IMR-90 (cell line): ENCODE measurements around the gene NFE2. TPM values are rescaled to one million over a fixed set of nuclear protein-coding genes. Genes with fewer than 3 reads are reported as not detected.

Experiments used
- ATAC-seq: fragments of 200-7000 bp; cut with Tn5 transposase; 2 replicates; pipeline ENCODE4 v1.9.1; 2020; ENCODE audit warnings: low read depth, mild to moderate bottlenecking, moderate library complexity
- BruUV-seq: library from RNA; stranded (reverse); fragments of 400-500 nt; replicated peaks from 2 replicates; lab custom pipeline; 2021; lab: Mats Ljungman, UMichigan
- CTCF ChIA-PET: fragments of 300-600 bp; formaldehyde crosslinking; extraction: SDS; loops from one replicate; lab custom pipeline; 2021; ENCODE audit warnings: antibody characterized with exemption; lab: Yijun Ruan, JAX
- POLR2A ChIA-PET: fragments of 300-600 bp; sonication (Branson Sonifier 250); formaldehyde crosslinking; loops from one replicate; lab custom pipeline; 2022; ENCODE audit warnings: antibody characterized with exemption; ENCODE audit not compliant: unreplicated experiment; lab: Charles Lee
- DNase-seq: peaks from one replicate; pipeline ENCODE4 v3.0.0; 2013
- H2AFZ ChIP-seq: replicated peaks from 2 replicates; pipeline ENCODE3; 2013; ENCODE audit warnings: low read length, mild to moderate bottlenecking; ENCODE audit not compliant: poor library complexity
- H2AK5ac ChIP-seq: 2 replicates; pipeline ENCODE4 v1.6.1; 2013; ENCODE audit warnings: low read depth, low read length, inconsistent platforms
- H2AK9ac ChIP-seq: replicated peaks from 2 replicates; pipeline ENCODE3; 2013; ENCODE audit warnings: mild to moderate bottlenecking, low read depth, low read length, moderate library complexity; ENCODE audit not compliant: poor library complexity
- H2BK120ac ChIP-seq: 2 replicates; pipeline ENCODE4 v1.6.1; 2013; ENCODE audit warnings: low read depth, low read length, inconsistent platforms
- H2BK15ac ChIP-seq: 3 replicates; pipeline ENCODE4 v1.6.1; 2013; ENCODE audit warnings: low read depth, low read length, inconsistent platforms
- H2BK20ac ChIP-seq: 2 replicates; pipeline ENCODE4 v1.6.1; 2013; ENCODE audit warnings: low read depth, mild to moderate bottlenecking, inconsistent platforms, low read length, moderate library complexity
- H2BK5ac ChIP-seq: 2 replicates; pipeline ENCODE4 v1.6.1; 2013; ENCODE audit warnings: mild to moderate bottlenecking, low read depth, low read length, inconsistent platforms; ENCODE audit not compliant: poor library complexity, severe bottlenecking
- H3K14ac ChIP-seq: replicated peaks from 2 replicates; pipeline ENCODE4 v1.6.1; 2013; ENCODE audit warnings: low read depth, low read length, inconsistent platforms
- H3K18ac ChIP-seq: 2 replicates; pipeline ENCODE4 v1.6.1; 2013; ENCODE audit warnings: low read depth, low read length, control low read depth
- H3K23ac ChIP-seq: 2 replicates; pipeline ENCODE4 v1.6.1; 2013; ENCODE audit warnings: low read depth, low read length, inconsistent platforms
- H3K27ac ChIP-seq: 2 replicates; pipeline ENCODE4 v1.5.1; 2013; ENCODE audit warnings: mild to moderate bottlenecking, control low read depth, low read length; ENCODE audit not compliant: insufficient read depth
- H3K27me3 ChIP-seq: 2 replicates; pipeline ENCODE4 v1.6.1; 2013; ENCODE audit warnings: low read length; ENCODE audit not compliant: control insufficient read depth, insufficient read depth
- H3K36me3 ChIP-seq: 2 replicates; pipeline ENCODE4 v1.6.1; 2013; ENCODE audit warnings: low read length, mixed read lengths; ENCODE audit not compliant: control insufficient read depth, insufficient read depth
- H3K4ac ChIP-seq: 2 replicates; pipeline ENCODE4 v1.6.1; 2013; ENCODE audit warnings: low read depth, low read length, inconsistent platforms
- H3K4me1 ChIP-seq: 2 replicates; pipeline ENCODE4 v1.6.1; 2013; ENCODE audit warnings: low read length, mixed read lengths; ENCODE audit not compliant: control insufficient read depth, insufficient read depth
- H3K4me2 ChIP-seq: 2 replicates; pipeline ENCODE4 v1.6.1; 2013; ENCODE audit warnings: low read depth, mild to moderate bottlenecking, control low read depth, low read length, moderate library complexity
- H3K4me3 ChIP-seq: 2 replicates; pipeline ENCODE4 v1.5.1; 2013; ENCODE audit warnings: low read depth, mild to moderate bottlenecking, control low read depth, low read length, moderate library complexity; ENCODE audit not compliant: insufficient read depth
- H3K56ac ChIP-seq: 2 replicates; pipeline ENCODE4 v1.6.1; 2013; ENCODE audit warnings: low read length, inconsistent platforms; ENCODE audit not compliant: insufficient read depth; ENCODE audit errors: extremely low read depth
- H3K79me1 ChIP-seq, 2 experiments: 2 replicates each; pipeline ENCODE4 v1.6.1; 2013; ENCODE audit warnings: low read length in 2 of 2, inconsistent platforms in 1 of 2, low read depth in 1 of 2
- H3K9ac ChIP-seq: 2 replicates; pipeline ENCODE4 v1.6.1; 2013; ENCODE audit warnings: low read depth, low read length, control low read depth
- H3K9me1 ChIP-seq: 2 replicates; pipeline ENCODE4 v1.6.1; 2013; ENCODE audit warnings: low read length, inconsistent platforms; ENCODE audit not compliant: insufficient read depth
- H3K9me3 ChIP-seq: 2 replicates; pipeline ENCODE4 v1.6.1; 2013; ENCODE audit warnings: low read length; ENCODE audit not compliant: control insufficient read depth, insufficient read depth
- H4K20me1 ChIP-seq: 2 replicates; pipeline ENCODE4 v1.6.1; 2013; ENCODE audit warnings: low read length, inconsistent platforms; ENCODE audit not compliant: insufficient read depth
- H4K5ac ChIP-seq: 2 replicates; pipeline ENCODE4 v1.6.1; 2013; ENCODE audit warnings: mild to moderate bottlenecking, low read depth, low read length, control low read depth
- H4K8ac ChIP-seq, 2 experiments: 2 replicates each; pipeline ENCODE4 v1.6.1; 2013; ENCODE audit warnings: low read depth in 2 of 2, low read length in 2 of 2, control low read depth in 1 of 2, inconsistent platforms in 1 of 2
- H4K91ac ChIP-seq: 2 replicates; pipeline ENCODE4 v1.6.1; 2013; ENCODE audit warnings: low read depth, low read length, inconsistent platforms; ENCODE audit not compliant: insufficient read depth
- BHLHE40 ChIP-seq: fragments of 150-350 bp; IDR thresholded peaks from 2 replicates; pipeline ENCODE4 v1.6.1; 2016; ENCODE audit warnings: mild to moderate bottlenecking, low read depth, low read length
- CTCF ChIP-seq: conservative IDR thresholded peaks from 2 replicates; pipeline ENCODE4 v1.5.1; 2012; ENCODE audit warnings: mild to moderate bottlenecking, low read depth, low read length, improper control_type of control experiment
- FOS ChIP-seq: fragments of 150-350 bp; IDR thresholded peaks from 2 replicates; pipeline ENCODE4 v1.6.1; 2016; ENCODE audit warnings: low read depth, low read length
- MAFK ChIP-seq: IDR thresholded peaks from 2 replicates; pipeline ENCODE4 v1.6.1; 2012; ENCODE audit warnings: low read depth, low read length, improper control_type of control experiment
- RCOR1 ChIP-seq: IDR thresholded peaks from 2 replicates; pipeline ENCODE4 v1.6.1; 2012; ENCODE audit warnings: mild to moderate bottlenecking, low read length, improper control_type of control experiment; ENCODE audit not compliant: insufficient replicate concordance
- RFX5 ChIP-seq: IDR thresholded peaks from 2 replicates; pipeline ENCODE4 v1.8.0; 2012; ENCODE audit warnings: low read depth, mild to moderate bottlenecking, low read length, moderate library complexity
- WGBS, 2 experiments: methylation state at CpG; one replicate each; pipeline versions ENCODE4 v1.1.5 to v1.1.7; 2013; ENCODE audit warnings: missing lambda C conversion rate in 2 of 2; ENCODE audit not compliant: insufficient read length in 1 of 2; ENCODE audit errors: extremely low coverage in 2 of 2; 5-methylcytosine and 5-hydroxymethylcytosine counted together
- dilution Hi-C: fragments of 300-500 bp; cut with HindIII; formaldehyde crosslinking; loops from one replicate; pipeline ENCODE4 v1.14.3; 2018; ENCODE audit warnings: low sequenced_read_pairs; ENCODE audit not compliant: unreplicated experiment
- in situ Hi-C: fragments of 300-500 bp; cut with MboI; formaldehyde crosslinking; loops from 3 replicates; pipeline ENCODE4 v1.14.3; 2019; ENCODE audit warnings: low sequenced_read_pairs, inconsistent platforms, mixed read lengths
- intact Hi-C: fragments of 100-400 bp; cut with micrococcal nuclease; formaldehyde crosslinking; loops from 2 replicates; pipeline ENCODE4 v1.10.0; 2022
- polyA plus RNA-seq, 3 experiments: library from polyadenylated mRNA; depleted of rRNA; stranded (reverse); fragments of >200 nt; gene quantifications; 2 replicates each; pipeline ENCODE4 v1.2.3, GENCODE V29; 2012; ENCODE audit warnings: low replicate concordance in 1 of 3
- total RNA-seq: library from RNA; depleted of rRNA; stranded (reverse); fragments of >200 nt; gene quantifications from 2 replicates; pipeline ENCODE4 v1.2.3, GENCODE V29; 2012

Gene NFE2
- total and polyA plus RNA-seq, 2 of the 4 experiments (the other 2 are of a cell fraction) = 0.18 to 0.32 TPM

- dilution Hi-C loops = no loop called here
- Histone ChIP-seq H3K4me2 (no peak overlapping the region), H3K4me1 (no peaks in the 10 kb centered on the region), H2BK20ac (no peak overlapping the region), H3K9me1 (no peaks in the 10 kb centered on the region), H3K27ac (no peak overlapping the region), H3K36me3 (peaks cover 4% of the 10 kb centered on the region; the same call in 1 of the 2 replicates), H2AK9ac (no peak overlapping the region), H4K91ac (no peak overlapping the region), H4K20me1 (no peaks in the 10 kb centered on the region), H3K56ac (no peak overlapping the region), H4K8ac (no peak overlapping the region), H3K9me3 (no peaks in the 10 kb centered on the region), H2BK15ac (no peak overlapping the region), H3K4me3 (no peak overlapping the region), H2BK5ac (no peak overlapping the region), H3K23ac (no peak overlapping the region), H3K18ac (no peak overlapping the region), H3K27me3 (no peaks in the 10 kb centered on the region), H2BK120ac (no peak overlapping the region), H3K14ac (no peak overlapping the region), H4K5ac (no peak overlapping the region), H2AK5ac (no peak overlapping the region), H3K79me1 (peaks cover 36 to 55% of the 10 kb centered on the region in 2 experiments), H3K4ac (no peak overlapping the region), H2AFZ (no peak overlapping the region), H3K9ac (no peak overlapping the region)
- ATAC-seq (no peak), DNase-seq (no peak)
- no CpG with 5 or more reads among the region's 1 CpG for WGBS, 2 experiments
- TF ChIP-seq RFX5 (no peak), FOS (no peak), RCOR1 (no peak), MAFK (no peak), CTCF (no peak), BHLHE40 (no peak)
- ChIA-PET POLR2A (no interaction called here), CTCF (interaction anchor here (2.1 kb wide), 1 partner anchor 20 kb away, joined by 5 read pairs; no protein-coding TSS in a partner anchor)
- in situ Hi-C loops = no loop called here
- intact Hi-C loops = no loop called here
- no TSS peak for BruUV-seq
Observed at GRCh38 chr12:54272214-54272613, 28.6 kb downstream of the NFE2 start.
